ENCODE data around the gene ENTHD1. TPM values are rescaled to one million over a fixed set of nuclear protein-coding genes. Genes with fewer than 3 reads are reported as not detected.

The ENTHD1 gene
- total RNA-seq, 1 experiment from 2014 or later: not detected

DNA sequence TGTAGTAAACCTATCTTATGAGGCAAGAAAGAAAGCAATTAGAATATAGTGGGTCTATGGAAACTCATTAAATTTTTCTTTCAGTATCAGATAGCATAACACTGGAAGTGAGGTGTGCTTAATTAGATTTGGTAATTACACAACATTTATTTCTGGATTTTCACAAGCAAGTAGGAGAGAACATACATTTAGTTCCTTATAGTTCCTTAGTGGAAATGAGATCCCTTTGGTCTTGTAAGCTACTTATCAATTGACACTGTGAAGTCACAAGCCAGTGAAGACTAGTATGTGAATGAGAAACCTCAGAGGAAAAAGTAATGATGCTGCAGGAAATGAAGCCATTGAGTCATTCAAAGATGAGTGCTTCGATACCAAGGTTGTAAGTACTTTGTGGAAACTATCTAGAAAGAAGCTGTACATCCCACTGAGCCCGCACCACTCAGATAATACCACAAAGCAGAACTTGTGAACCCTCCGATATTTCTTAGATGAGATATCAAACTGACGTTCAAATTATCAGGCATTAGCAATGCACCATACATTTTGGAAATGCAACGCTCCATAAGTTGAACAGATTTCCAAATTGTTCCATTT is 53.5 kb downstream of the ENTHD1 start:
- Mint-ChIP-seq H3K9me3 (ENCODE audit: low read depth, unreplicated experiment) (no peaks in the 10 kb centered on the region), H3K36me3 (ENCODE audit: insufficient read depth, unreplicated experiment) (no peaks in the 10 kb centered on the region), H3K27ac (ENCODE audit: unreplicated experiment) (no peak overlapping the region), H3K4me1 (ENCODE audit: low read depth, unreplicated experiment) (no peaks in the 10 kb centered on the region), H3K27me3 (ENCODE audit: unreplicated experiment) (peaks cover 62% of the 10 kb centered on the region), H3K4me3 (ENCODE audit: low read depth, unreplicated experiment) (no peak overlapping the region)
- intact Hi-C loops (cut with micrococcal nuclease; ENCODE audit: unreplicated experiment): no loop called here
- CTCF ChIA-PET: no interaction called here
- BruUV-seq (replicated peaks): no TSS peak
- DNase-seq: no peak
- no peak for TF ChIP-seq CTCF (IDR thresholded peaks at IDR 0.05; ENCODE audit: unreplicated experiment)

GRCh38 chr22:39839204-39839603 is 54.4 kb downstream of the ENTHD1 start:
- H3K27me3 Mint-ChIP-seq (ENCODE audit: unreplicated experiment): peaks cover 62% of the 10 kb centered on the region
- no peak overlapping the region for H3K27ac Mint-ChIP-seq (ENCODE audit: unreplicated experiment)
- no peaks in the 10 kb centered on the region for H3K36me3 Mint-ChIP-seq (ENCODE audit: insufficient read depth, unreplicated experiment)
- CTCF ChIA-PET: no interaction called here
- no peaks in the 10 kb centered on the region for H3K9me3 Mint-ChIP-seq (ENCODE audit: low read depth, unreplicated experiment)
- H3K4me1 Mint-ChIP-seq (ENCODE audit: low read depth, unreplicated experiment): no peaks in the 10 kb centered on the region
- no TSS peak for BruUV-seq (replicated peaks)
- no peak for DNase-seq
- no peak for TF ChIP-seq CTCF (IDR thresholded peaks at IDR 0.05; ENCODE audit: unreplicated experiment)
- intact Hi-C loops (cut with micrococcal nuclease; ENCODE audit: unreplicated experiment): no loop called here
- H3K4me3 Mint-ChIP-seq (ENCODE audit: low read depth, unreplicated experiment): no peak overlapping the region

DNA sequence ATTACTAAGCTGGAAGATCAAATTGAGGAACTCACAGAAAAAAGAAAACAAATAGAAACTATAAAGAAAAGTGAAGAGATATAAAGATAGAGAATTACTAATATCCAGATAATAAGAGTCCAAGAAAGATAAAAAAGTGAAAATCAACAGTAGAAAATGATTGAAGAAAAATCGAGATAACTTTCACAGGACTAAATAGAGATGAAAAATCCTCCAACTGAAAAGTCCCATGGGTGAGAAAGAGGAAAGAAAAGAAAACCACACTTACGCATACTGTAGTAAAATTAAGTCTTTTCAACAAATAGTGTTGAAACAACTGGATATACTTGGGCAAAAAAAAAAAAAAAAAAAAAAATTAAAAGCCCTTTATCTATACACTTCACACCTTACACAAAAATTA is 60.0 kb downstream of the ENTHD1 start:
- H3K27me3 Mint-ChIP-seq (ENCODE audit: unreplicated experiment): peaks cover 73% of the 10 kb centered on the region
- CTCF ChIA-PET: interaction anchor here (0.6 kb wide), 1 partner anchor 100 kb away, joined by 3 read pairs; no protein-coding TSS in a partner anchor
- no peak overlapping the region for H3K4me3 Mint-ChIP-seq (ENCODE audit: low read depth, unreplicated experiment)
- no peaks in the 10 kb centered on the region for H3K4me1 Mint-ChIP-seq (ENCODE audit: low read depth, unreplicated experiment)
- intact Hi-C loops (cut with micrococcal nuclease; ENCODE audit: unreplicated experiment): no loop called here
- no peaks in the 10 kb centered on the region for H3K9me3 Mint-ChIP-seq (ENCODE audit: low read depth, unreplicated experiment)
- H3K27ac Mint-ChIP-seq (ENCODE audit: unreplicated experiment): no peak overlapping the region
- H3K36me3 Mint-ChIP-seq (ENCODE audit: insufficient read depth, unreplicated experiment): no peaks in the 10 kb centered on the region
- no peak for DNase-seq
- TF ChIP-seq CTCF (IDR thresholded peaks at IDR 0.05; ENCODE audit: unreplicated experiment): no peak
- no TSS peak for BruUV-seq (replicated peaks)

- H3K4me3 Mint-ChIP-seq (ENCODE audit: low read depth, unreplicated experiment): no peak overlapping the region
- no peak overlapping the region for H3K27ac Mint-ChIP-seq (ENCODE audit: unreplicated experiment)
- DNase-seq: no peak
- no peaks in the 10 kb centered on the region for H3K36me3 Mint-ChIP-seq (ENCODE audit: insufficient read depth, unreplicated experiment)
- peaks cover 73% of the 10 kb centered on the region for H3K27me3 Mint-ChIP-seq (ENCODE audit: unreplicated experiment)
- no peak for TF ChIP-seq CTCF (IDR thresholded peaks at IDR 0.05; ENCODE audit: unreplicated experiment)
- intact Hi-C loops (cut with micrococcal nuclease; ENCODE audit: unreplicated experiment): no loop called here
- BruUV-seq (replicated peaks): no TSS peak
- no peaks in the 10 kb centered on the region for H3K9me3 Mint-ChIP-seq (ENCODE audit: low read depth, unreplicated experiment)
- no peaks in the 10 kb centered on the region for H3K4me1 Mint-ChIP-seq (ENCODE audit: low read depth, unreplicated experiment)
- CTCF ChIA-PET: interaction anchor here (0.6 kb wide), 1 partner anchor 101 kb away, joined by 3 read pairs; no protein-coding TSS in a partner anchor
Measured at GRCh38 chr22:39833093-39833492, 60.5 kb downstream of the ENTHD1 start.

All from Calu3 (cell line).